Fibroblast of lung (primary cell): Measurements from ENCODE around the gene ENTPD7. TPM values are rescaled to one million over a fixed set of nuclear protein-coding genes. Genes with fewer than 3 reads are reported as not detected.

Experiments used
- DNase-seq, 2 donors: peaks; one replicate each; pipeline versions ENCODE4 v3.0.0 to v3.0.0-alpha.2; 2010; ENCODE audit warnings: low read depth in 2 of 2
- H2AFZ ChIP-seq: 2 replicates; pipeline ENCODE4 v1.5.1; 2012; ENCODE audit warnings: low read length, control low read depth, inconsistent platforms
- H3K27ac ChIP-seq: 2 replicates; pipeline ENCODE4 v1.5.1; 2011; ENCODE audit warnings: low read length, control low read depth; ENCODE audit not compliant: insufficient read depth
- H3K27me3 ChIP-seq: 2 replicates; pipeline ENCODE4 v1.5.1; 2011; ENCODE audit warnings: mild to moderate bottlenecking, low read length; ENCODE audit not compliant: control insufficient read depth, insufficient read depth
- H3K36me3 ChIP-seq: 2 replicates; pipeline ENCODE4 v1.5.1; 2011; ENCODE audit warnings: low read length; ENCODE audit not compliant: control insufficient read depth, insufficient read depth
- H3K4me1 ChIP-seq: 2 replicates; pipeline ENCODE4 v1.5.1; 2011; ENCODE audit warnings: low read length; ENCODE audit not compliant: control insufficient read depth, insufficient read depth; ENCODE audit errors: extremely low read depth
- H3K4me2 ChIP-seq: 2 replicates; pipeline ENCODE4 v1.5.1; 2011; ENCODE audit warnings: low read length, control low read depth; ENCODE audit not compliant: insufficient read depth; ENCODE audit errors: extremely low read depth
- H3K4me3 ChIP-seq, 4 experiments: fragments of 200-600 bp in 1 of 4; sonication (generic) in 1 of 4; replicated peaks in 1 of 4; 2 replicates each; pipeline ENCODE4 v1.5.1; 2011 to 2016; ENCODE audit warnings: low read length in 4 of 4, low read depth in 3 of 4, mild to moderate bottlenecking in 3 of 4, control low read depth in 2 of 4, inconsistent platforms in 1 of 4, mixed read lengths in 1 of 4; ENCODE audit not compliant: insufficient read depth in 1 of 4; ENCODE audit errors: control extremely low read depth in 1 of 4
- H3K79me2 ChIP-seq: 2 replicates; pipeline ENCODE4 v1.5.1; 2012; ENCODE audit warnings: mild to moderate bottlenecking, low read length, inconsistent platforms; ENCODE audit not compliant: control insufficient read depth, insufficient read depth
- H3K9ac ChIP-seq: 2 replicates; pipeline ENCODE4 v1.5.1; 2011; ENCODE audit warnings: mild to moderate bottlenecking, low read length, control low read depth; ENCODE audit not compliant: insufficient read depth
- H3K9me3 ChIP-seq: 2 replicates; pipeline ENCODE4 v1.5.1; 2012; ENCODE audit warnings: low read depth, low read length; ENCODE audit not compliant: control insufficient read depth, insufficient read depth
- H4K20me1 ChIP-seq: 2 replicates; pipeline ENCODE4 v1.5.1; 2011; ENCODE audit warnings: low read length; ENCODE audit not compliant: control insufficient read depth, insufficient read depth; ENCODE audit errors: extremely low read depth
- CTCF ChIP-seq, 2 donors: IDR thresholded peaks in 1 of 2; conservative IDR thresholded peaks in 1 of 2; 1 replicate in 1 of 2; 2 replicates in 1 of 2; pipeline ENCODE4 v1.5.1; 2011 to 2012; ENCODE audit warnings: low read length in 2 of 2, control low read depth in 1 of 2, inconsistent platforms in 1 of 2, low read depth in 1 of 2, mild to moderate bottlenecking in 1 of 2
- EZH2 ChIP-seq: IDR thresholded peaks from 2 replicates; pipeline ENCODE4 v1.5.1; 2012; ENCODE audit warnings: low read length, control low read depth, mild to moderate bottlenecking; ENCODE audit errors: missing control alignments
- polyA minus RNA-seq: library from RNA; depleted of rRNA, polyadenylated mRNA; stranded (reverse); fragments of >200 nt; gene quantifications from 2 replicates; pipeline ENCODE4 v1.2.3, GENCODE V29; 2011; ENCODE audit warnings: low replicate concordance
- polyA plus RNA-seq, 2 donors: library from polyadenylated mRNA; depleted of rRNA in 1 of 2; stranded (reverse) in 1 of 2; unstranded in 1 of 2; fragments of >200 nt; gene quantifications; 2 replicates each; pipeline ENCODE4 v1.2.1, GENCODE V29; 2011 to 2012; ENCODE audit warnings: missing spikeins in 1 of 2
- total RNA-seq: library from RNA; depleted of rRNA; stranded (reverse); fragments of >200 nt; gene quantifications from 2 replicates; pipeline ENCODE4 v1.2.1, GENCODE V29; 2014

Gene ENTPD7
- total RNA-seq (13.6 and 28.9 TPM in 2 replicates), polyA plus RNA-seq (12.1 and 17.3 TPM in 2 replicates), polyA minus RNA-seq (12.4 and 15.6 TPM in 2 replicates)
- 6.1 and 8.2 TPM in 2 replicates for polyA plus RNA-seq (2012)

- Histone ChIP-seq H3K4me2 (peak within 1 kb of the TSS; percentile 97), H2AFZ (peak within 1 kb of the TSS; percentile 98), H3K4me1 (no peaks in the 10 kb centered on the region), H3K4me3 (peak within 1 kb of the TSS; percentile 85 to 99 (median 87)), H3K9ac (peak within 1 kb of the TSS; percentile 97), H3K36me3 (no peaks in the 10 kb centered on the region), H3K79me2 (peaks cover 14% of the 10 kb centered on the region), H4K20me1 (no peaks in the 10 kb centered on the region), H3K27me3 (no peaks in the 10 kb centered on the region), H3K27ac (peak within 1 kb of the TSS; percentile 90), H3K9me3 (no peaks in the 10 kb centered on the region)
- no peak for TF ChIP-seq EZH2
- TF ChIP-seq CTCF (conservative IDR thresholded peaks at IDR 0.05 in 1 of 2, IDR thresholded peaks at IDR 0.05 in 1 of 2; ENCODE audit: low read depth in 1 of 2, low read length in 2 of 2) = peak; percentile 20 to 26
- DNase-seq = peak; percentile 91 to 97
These were observed at the start of gene ENTPD7 for GRCh38 chr10:99659031-99659867. Gene ENTPD7 (plus strand): TSS chr10:99659509. CDS start chr10:99659957, 448 bp downstream.

GRCh38 chr10:99610221-99610620 is 49.1 kb upstream of the ENTPD7 start:
- Histone ChIP-seq H2AFZ (no peak overlapping the region), H4K20me1 (no peaks in the 10 kb centered on the region), H3K4me3 (no peak overlapping the region), H3K36me3 (peaks cover 14% of the 10 kb centered on the region), H3K4me2 (no peak overlapping the region), H3K4me1 (no peaks in the 10 kb centered on the region), H3K27me3 (no peaks in the 10 kb centered on the region), H3K9ac (no peak overlapping the region), H3K79me2 (peaks cover under 1% of the 10 kb centered on the region), H3K9me3 (no peaks in the 10 kb centered on the region), H3K27ac (no peak overlapping the region)
- no peak for TF ChIP-seq EZH2
- TF ChIP-seq CTCF (conservative IDR thresholded peaks at IDR 0.05 in 1 of 2, IDR thresholded peaks at IDR 0.05 in 1 of 2; ENCODE audit: low read depth in 1 of 2, low read length in 2 of 2) = no peak
- DNase-seq = no peak

- DNase-seq = no peak
- Histone ChIP-seq H4K20me1 (no peaks in the 10 kb centered on the region), H3K4me1 (no peaks in the 10 kb centered on the region), H3K36me3 (peaks cover 14% of the 10 kb centered on the region), H3K9ac (no peak overlapping the region), H3K79me2 (peaks cover 10% of the 10 kb centered on the region), H3K4me3 (no peak overlapping the region), H3K27ac (no peak overlapping the region), H2AFZ (no peak overlapping the region), H3K27me3 (no peaks in the 10 kb centered on the region), H3K4me2 (no peak overlapping the region), H3K9me3 (no peaks in the 10 kb centered on the region)
- TF ChIP-seq EZH2 = no peak
These were observed 48.0 kb upstream of the ENTPD7 start for GRCh38 chr10:99611326-99611725.
